ENCODE measurements around the gene OR13C9.

DNA sequence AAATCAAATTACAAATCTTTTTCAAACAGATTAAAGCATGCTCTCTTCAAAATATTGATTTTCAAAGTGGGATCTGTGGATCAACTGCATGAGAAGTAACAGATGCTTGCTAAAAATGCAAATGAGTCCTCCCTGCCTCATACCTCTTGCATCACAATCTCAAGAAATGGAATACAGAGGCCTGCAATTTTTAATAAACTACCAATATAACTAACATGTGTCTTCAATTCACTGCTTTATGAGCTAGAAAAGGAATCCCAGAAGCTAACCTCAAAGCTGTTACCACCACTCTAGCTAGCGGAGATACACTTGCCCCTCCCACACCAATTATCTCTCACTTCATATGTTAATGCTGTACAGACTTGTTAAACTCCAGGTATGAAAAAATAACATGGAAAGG, 28.4 kb downstream of the OR13C9 start:
- TF ChIP-seq, protein P1, sequence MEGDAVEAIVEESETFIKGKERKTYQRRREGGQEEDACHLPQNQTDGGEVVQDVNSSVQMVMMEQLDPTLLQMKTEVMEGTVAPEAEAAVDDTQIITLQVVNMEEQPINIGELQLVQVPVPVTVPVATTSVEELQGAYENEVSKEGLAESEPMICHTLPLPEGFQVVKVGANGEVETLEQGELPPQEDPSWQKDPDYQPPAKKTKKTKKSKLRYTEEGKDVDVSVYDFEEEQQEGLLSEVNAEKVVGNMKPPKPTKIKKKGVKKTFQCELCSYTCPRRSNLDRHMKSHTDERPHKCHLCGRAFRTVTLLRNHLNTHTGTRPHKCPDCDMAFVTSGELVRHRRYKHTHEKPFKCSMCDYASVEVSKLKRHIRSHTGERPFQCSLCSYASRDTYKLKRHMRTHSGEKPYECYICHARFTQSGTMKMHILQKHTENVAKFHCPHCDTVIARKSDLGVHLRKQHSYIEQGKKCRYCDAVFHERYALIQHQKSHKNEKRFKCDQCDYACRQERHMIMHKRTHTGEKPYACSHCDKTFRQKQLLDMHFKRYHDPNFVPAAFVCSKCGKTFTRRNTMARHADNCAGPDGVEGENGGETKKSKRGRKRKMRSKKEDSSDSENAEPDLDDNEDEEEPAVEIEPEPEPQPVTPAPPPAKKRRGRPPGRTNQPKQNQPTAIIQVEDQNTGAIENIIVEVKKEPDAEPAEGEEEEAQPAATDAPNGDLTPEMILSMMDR (IDR thresholded peaks at IDR 0.05; ENCODE audit: insufficient read depth, low read length, poor library complexity, severe bottlenecking), result no peak
- no peak for TF ChIP-seq EZH2phosphoT487 (conservative IDR thresholded peaks at IDR 0.05; ENCODE audit: low read length)

All from SU-DHL-6 (cell line).